Measurements from ENCODE around the gene RIC8A.

- TF ChIP-seq CTCF (conservative IDR thresholded peaks at IDR 0.05; ENCODE audit: low read length): 0 out of 2 replicates have a peak, but pooled peaks have one; percentile 20
- no peak for TF ChIP-seq EZH2phosphoT487 (IDR thresholded peaks at IDR 0.05; ENCODE audit: borderline replicate concordance, low read depth, low read length)
Measured at GRCh38 chr11:209275-210121, 2.0 kb downstream of the RIC8A start.

Data from OCI-LY7 (cell line).